GM13976 (cell line): ENCODE results near the gene GBP1.
"Not testable (repeated sequence)": the region's sequence is repeated elsewhere in the genome, so short reads cannot be mapped to it uniquely, and the experiment has no call there.

ENCODE experiments used
- DNase-seq: peaks from one replicate; pipeline ENCODE4 v3.0.0; 2012; ENCODE audit warnings: low spot score
- CTCF ChIP-seq: IDR thresholded peaks from 2 replicates; pipeline ENCODE4 v1.5.1; 2012; ENCODE audit warnings: borderline replicate concordance, mild to moderate bottlenecking; ENCODE audit not compliant: insufficient read depth; ENCODE audit errors: extremely low read depth, missing control alignments, control extremely low read depth
- in situ Hi-C: fragments of 300-500 bp; cut with MboI; formaldehyde crosslinking; loops from one replicate; pipeline ENCODE4 v1.12.0; 2022; ENCODE audit warnings: low sequenced_read_pairs, mixed read lengths, inconsistent platforms; ENCODE audit not compliant: unreplicated experiment

The GBP1 gene

GRCh38 chr1:89047734-89048133, 17.3 kb downstream of the GBP1 start:
- DNase-seq, result no peak
- in situ Hi-C loops, result no loop called here
- TF ChIP-seq CTCF, result no peak

- in situ Hi-C loops, DNase-seq: not testable (repeated sequence)
Measured at GRCh38 chr1:89046318-89047183, 18.5 kb downstream of the GBP1 start.

GRCh38 chr1:89044970-89045721, 19.9 kb downstream of the GBP1 start:
- in situ Hi-C loops, result no loop called here
- no peak for DNase-seq
- TF ChIP-seq CTCF, result no peak

GRCh38 chr1:89043940-89044339, 21.1 kb downstream of the GBP1 start:
- TF ChIP-seq CTCF, result no peak
- in situ Hi-C loops, result no loop called here
- no peak for DNase-seq

GRCh38 chr1:89042491-89042890, 22.5 kb downstream of the GBP1 start:
- in situ Hi-C loops, result no loop called here
- DNase-seq, result no peak
- no peak for TF ChIP-seq CTCF

GRCh38 chr1:89041721-89042120, 23.3 kb downstream of the GBP1 start:
- no peak for TF ChIP-seq CTCF
- no peak for DNase-seq
- in situ Hi-C loops, result no loop called here

GRCh38 chr1:89041119-89041641, 23.8 kb downstream of the GBP1 start:
- peak; percentile 52 for DNase-seq
- in situ Hi-C loops, result no loop called here
- no peak for TF ChIP-seq CTCF
